ENCODE results near the gene HBP1.

DNA sequence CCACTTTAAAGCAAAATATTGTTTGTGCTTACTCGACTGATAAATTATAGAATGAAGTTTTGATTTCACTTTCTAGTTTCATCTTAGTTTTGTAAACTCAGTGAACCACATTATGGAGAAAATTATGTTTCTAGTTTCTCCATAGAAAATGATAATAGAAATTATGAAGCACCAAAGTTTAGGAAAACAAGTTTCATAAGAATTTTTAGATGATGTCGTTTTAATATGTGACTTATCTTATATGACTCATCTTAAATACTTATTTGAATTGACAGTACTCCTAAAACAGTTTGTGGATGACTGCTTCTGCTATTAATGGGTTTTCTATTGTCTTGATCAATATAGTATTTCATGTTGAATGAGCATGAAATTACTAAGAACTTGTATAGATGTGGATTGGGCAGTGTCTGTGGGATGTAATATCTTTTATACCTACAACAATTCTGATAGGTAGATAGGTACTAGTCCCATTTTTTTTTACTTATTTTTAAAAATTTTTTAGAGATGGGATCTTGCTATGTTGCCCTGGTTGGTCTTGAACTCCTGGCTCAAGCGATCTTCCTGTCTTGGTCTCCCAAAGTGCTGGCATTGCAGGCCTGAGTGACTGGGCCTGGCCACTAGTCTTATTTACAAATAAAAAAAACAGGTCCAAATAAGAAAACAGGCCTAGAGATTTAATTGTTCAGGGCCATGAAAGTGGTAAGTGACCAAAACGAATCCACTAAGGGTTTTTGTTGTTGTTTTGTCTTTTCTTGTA is 3.7 kb downstream of the HBP1 start:
- TF ChIP-seq CTCF (IDR thresholded peaks at IDR 0.05; ENCODE audit: poor library complexity, severe bottlenecking) (no peak), RAD21 (conservative IDR thresholded peaks at IDR 0.05) (no peak), EZH2 (IDR thresholded peaks at IDR 0.05; ENCODE audit: borderline replicate concordance, insufficient read depth, low read length, poor library complexity, severe bottlenecking) (no peak), POLR2AphosphoS5 (IDR thresholded peaks at IDR 0.05) (no peak), MXI1 (conservative IDR thresholded peaks at IDR 0.05; ENCODE audit: poor library complexity, severe bottlenecking) (no peak), SMC3 (conservative IDR thresholded peaks at IDR 0.05; ENCODE audit: poor library complexity) (no peak), EP300 (conservative IDR thresholded peaks at IDR 0.05; ENCODE audit: poor library complexity, severe bottlenecking) (no peak), TAF1 (IDR thresholded peaks at IDR 0.05; ENCODE audit: low read depth) (no peak)
- TF ChIP-seq, protein P1, sequence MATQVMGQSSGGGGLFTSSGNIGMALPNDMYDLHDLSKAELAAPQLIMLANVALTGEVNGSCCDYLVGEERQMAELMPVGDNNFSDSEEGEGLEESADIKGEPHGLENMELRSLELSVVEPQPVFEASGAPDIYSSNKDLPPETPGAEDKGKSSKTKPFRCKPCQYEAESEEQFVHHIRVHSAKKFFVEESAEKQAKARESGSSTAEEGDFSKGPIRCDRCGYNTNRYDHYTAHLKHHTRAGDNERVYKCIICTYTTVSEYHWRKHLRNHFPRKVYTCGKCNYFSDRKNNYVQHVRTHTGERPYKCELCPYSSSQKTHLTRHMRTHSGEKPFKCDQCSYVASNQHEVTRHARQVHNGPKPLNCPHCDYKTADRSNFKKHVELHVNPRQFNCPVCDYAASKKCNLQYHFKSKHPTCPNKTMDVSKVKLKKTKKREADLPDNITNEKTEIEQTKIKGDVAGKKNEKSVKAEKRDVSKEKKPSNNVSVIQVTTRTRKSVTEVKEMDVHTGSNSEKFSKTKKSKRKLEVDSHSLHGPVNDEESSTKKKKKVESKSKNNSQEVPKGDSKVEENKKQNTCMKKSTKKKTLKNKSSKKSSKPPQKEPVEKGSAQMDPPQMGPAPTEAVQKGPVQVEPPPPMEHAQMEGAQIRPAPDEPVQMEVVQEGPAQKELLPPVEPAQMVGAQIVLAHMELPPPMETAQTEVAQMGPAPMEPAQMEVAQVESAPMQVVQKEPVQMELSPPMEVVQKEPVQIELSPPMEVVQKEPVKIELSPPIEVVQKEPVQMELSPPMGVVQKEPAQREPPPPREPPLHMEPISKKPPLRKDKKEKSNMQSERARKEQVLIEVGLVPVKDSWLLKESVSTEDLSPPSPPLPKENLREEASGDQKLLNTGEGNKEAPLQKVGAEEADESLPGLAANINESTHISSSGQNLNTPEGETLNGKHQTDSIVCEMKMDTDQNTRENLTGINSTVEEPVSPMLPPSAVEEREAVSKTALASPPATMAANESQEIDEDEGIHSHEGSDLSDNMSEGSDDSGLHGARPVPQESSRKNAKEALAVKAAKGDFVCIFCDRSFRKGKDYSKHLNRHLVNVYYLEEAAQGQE (IDR thresholded peaks at IDR 0.05; ENCODE audit: borderline replicate concordance) = no peak

Measured in neural cell (in vitro differentiated cells).